HFF-Myc (cell line): ENCODE measurements around the gene AKT3.
A peak's percentile ranks its signal among the peaks of the same experiment; 100 is the strongest.
"Not testable (repeated sequence)": the region's sequence is repeated elsewhere in the genome, so short reads cannot be mapped to it uniquely, and the experiment has no call there.

ENCODE experiments used
- DNase-seq: peaks from one replicate; pipeline ENCODE4 v3.0.0-alpha.2; 2011; ENCODE audit warnings: low read depth; ENCODE audit errors: extremely low read depth
- H3K4me3 ChIP-seq: replicated peaks from 2 replicates; pipeline ENCODE4 v1.5.1; 2011; ENCODE audit warnings: low read depth, mild to moderate bottlenecking, control low read depth, low read length
- CTCF ChIP-seq: IDR thresholded peaks from 2 replicates; pipeline ENCODE4 v1.5.1; 2012; ENCODE audit warnings: mild to moderate bottlenecking, low read depth, low read length, control low read depth; ENCODE audit errors: missing control alignments

AKT3 gene

GRCh38 chr1:243883551-243883950, 33.5 kb upstream of the AKT3 start:
- no peak overlapping the region for H3K4me3 ChIP-seq
- no peak for TF ChIP-seq CTCF
- DNase-seq = peak; percentile 36

- DNase-seq = peak; percentile 31
- no peak for TF ChIP-seq CTCF
- no peak overlapping the region for H3K4me3 ChIP-seq
Measured at GRCh38 chr1:243882276-243882675, 32.2 kb upstream of the AKT3 start.

GRCh38 chr1:243877058-243877457, 27.0 kb upstream of the AKT3 start:
- H3K4me3 ChIP-seq, DNase-seq: not testable (repeated sequence)

- no peak for DNase-seq
- H3K4me3 ChIP-seq = no peak overlapping the region
- no peak for TF ChIP-seq CTCF
Measured at GRCh38 chr1:243855616-243856318, 5.7 kb upstream of the AKT3 start.

GRCh38 chr1:243851765-243852164, 1.7 kb upstream of the AKT3 start:
- no peak for TF ChIP-seq CTCF
- peak overlapping the region; percentile 63 for H3K4me3 ChIP-seq
- DNase-seq = no peak

GRCh38 chr1:243851257-243851756, 1.3 kb upstream of the AKT3 start:
- DNase-seq = no peak
- no peak for TF ChIP-seq CTCF

GRCh38 chr1:243850452-243851256, 611 bp upstream of the AKT3 start:
- TF ChIP-seq CTCF = no peak
- H3K4me3 ChIP-seq = peak overlapping the region; percentile 63
- DNase-seq = no peak

More at GRCh38 chr1:243851257-243851756, 1.3 kb upstream of the AKT3 start:
- peak overlapping the region; percentile 63 for H3K4me3 ChIP-seq
